HL-60 (cell line): ENCODE data around the gene CPB1.

ENCODE experiments used
- GABPA ChIP-seq: IDR thresholded peaks from 2 replicates; pipeline ENCODE4 v1.6.1; 2012; ENCODE audit warnings: low read depth
- POLR2AphosphoS5 ChIP-seq: IDR thresholded peaks from 2 replicates; pipeline ENCODE4 v1.6.1; 2012; ENCODE audit warnings: low read depth
- TF ChIP-seq, protein P1 (sequence below): IDR thresholded peaks from one replicate; pipeline ENCODE4 v1.5.1; 2011; ENCODE audit warnings: low read length, control low read depth, inconsistent platforms; ENCODE audit not compliant: insufficient read depth

DNA sequence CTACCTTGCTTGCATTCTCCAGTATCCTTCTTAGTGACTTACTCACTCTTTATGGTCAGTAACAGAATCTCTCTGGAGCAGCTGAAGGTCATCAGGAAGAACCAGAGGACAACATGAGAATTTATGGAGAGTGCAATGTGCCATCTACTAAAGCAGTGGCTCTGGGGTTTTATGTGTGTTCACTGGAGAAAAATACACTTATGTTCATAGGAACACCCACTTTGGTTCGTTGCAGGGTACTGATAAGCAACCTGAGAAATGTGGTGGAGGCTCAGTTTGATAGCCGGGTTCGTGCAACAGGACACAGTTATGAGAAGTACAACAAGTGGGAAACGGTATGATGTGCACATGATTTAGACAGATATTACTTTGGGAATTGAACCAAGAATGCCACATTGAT lies 12.8 kb downstream of the CPB1 start:
- TF ChIP-seq, protein P1, sequence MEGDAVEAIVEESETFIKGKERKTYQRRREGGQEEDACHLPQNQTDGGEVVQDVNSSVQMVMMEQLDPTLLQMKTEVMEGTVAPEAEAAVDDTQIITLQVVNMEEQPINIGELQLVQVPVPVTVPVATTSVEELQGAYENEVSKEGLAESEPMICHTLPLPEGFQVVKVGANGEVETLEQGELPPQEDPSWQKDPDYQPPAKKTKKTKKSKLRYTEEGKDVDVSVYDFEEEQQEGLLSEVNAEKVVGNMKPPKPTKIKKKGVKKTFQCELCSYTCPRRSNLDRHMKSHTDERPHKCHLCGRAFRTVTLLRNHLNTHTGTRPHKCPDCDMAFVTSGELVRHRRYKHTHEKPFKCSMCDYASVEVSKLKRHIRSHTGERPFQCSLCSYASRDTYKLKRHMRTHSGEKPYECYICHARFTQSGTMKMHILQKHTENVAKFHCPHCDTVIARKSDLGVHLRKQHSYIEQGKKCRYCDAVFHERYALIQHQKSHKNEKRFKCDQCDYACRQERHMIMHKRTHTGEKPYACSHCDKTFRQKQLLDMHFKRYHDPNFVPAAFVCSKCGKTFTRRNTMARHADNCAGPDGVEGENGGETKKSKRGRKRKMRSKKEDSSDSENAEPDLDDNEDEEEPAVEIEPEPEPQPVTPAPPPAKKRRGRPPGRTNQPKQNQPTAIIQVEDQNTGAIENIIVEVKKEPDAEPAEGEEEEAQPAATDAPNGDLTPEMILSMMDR, result no peak
- TF ChIP-seq GABPA, result no peak
- no peak for TF ChIP-seq POLR2AphosphoS5
